ENCODE results near the gene ECD. TPM values are rescaled to one million over a fixed set of nuclear protein-coding genes. Genes with fewer than 3 reads are reported as not detected.
"Not testable (repeated sequence)": the region's sequence is repeated elsewhere in the genome, so short reads cannot be mapped to it uniquely, and the experiment has no call there.

Gene ECD
- total and polyA plus RNA-seq, 4 donors: 28.9 to 30.9 (median 30.7) TPM

DNA sequence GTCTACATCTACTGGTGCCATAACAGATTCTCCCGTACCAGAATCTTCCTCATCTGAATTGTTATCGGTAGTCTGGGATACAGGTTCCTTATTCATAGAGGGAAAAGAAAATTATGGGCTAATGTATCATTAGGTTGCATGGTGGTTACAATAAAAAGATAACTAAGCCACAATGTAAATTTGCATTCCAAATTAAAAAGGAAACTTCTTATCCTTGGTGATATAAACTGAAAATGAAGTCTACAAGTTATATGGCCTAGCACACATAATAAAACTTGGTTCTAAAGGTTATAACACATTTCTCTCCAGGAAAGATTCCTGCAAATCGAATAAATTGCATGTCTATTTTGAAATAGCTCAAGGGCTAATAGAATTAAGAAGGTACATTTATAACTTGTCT is 33.1 kb downstream of the ECD start:
- Histone ChIP-seq H3K4me1 (ENCODE audit: control insufficient read depth, insufficient read depth, low read length) (no peaks in the 10 kb centered on the region), H3K36me3 (ENCODE audit: control insufficient read depth, insufficient read depth, low read length) (peaks cover 26% of the 10 kb centered on the region), H3K27ac (ENCODE audit: low read depth, low read length) (no peak overlapping the region), H3K27me3 (ENCODE audit: control insufficient read depth, insufficient read depth, low read length) (no peaks in the 10 kb centered on the region), H3K4me3 (ENCODE audit: low read depth, low read length) (no peak overlapping the region), H3K9me3 (ENCODE audit: control insufficient read depth, insufficient read depth, low read length) (no peaks in the 10 kb centered on the region)
- no peak for DNase-seq (ENCODE audit: low read depth in 4 of 6, low spot score in 6 of 6)
- WGBS (ENCODE audit: insufficient coverage): no CpG with 5 or more reads among the region's 3 CpGs

- Histone ChIP-seq H3K27me3 (ENCODE audit: control insufficient read depth, insufficient read depth, low read length) (no peaks in the 10 kb centered on the region), H3K27ac (ENCODE audit: low read depth, low read length) (no peak overlapping the region), H3K36me3 (ENCODE audit: control insufficient read depth, insufficient read depth, low read length) (peaks cover 23% of the 10 kb centered on the region), H3K4me3 (ENCODE audit: low read depth, low read length) (no peak overlapping the region), H3K4me1 (ENCODE audit: control insufficient read depth, insufficient read depth, low read length) (no peaks in the 10 kb centered on the region), H3K9me3 (ENCODE audit: control insufficient read depth, insufficient read depth, low read length) (no peaks in the 10 kb centered on the region)
- no CpG with 5 or more reads among the region's 2 CpGs for WGBS (ENCODE audit: insufficient coverage)
- DNase-seq (ENCODE audit: low read depth in 4 of 6, low spot score in 6 of 6): no peak
These were observed 35.7 kb downstream of the ECD start for GRCh38 chr10:73131913-73132686.

DNA sequence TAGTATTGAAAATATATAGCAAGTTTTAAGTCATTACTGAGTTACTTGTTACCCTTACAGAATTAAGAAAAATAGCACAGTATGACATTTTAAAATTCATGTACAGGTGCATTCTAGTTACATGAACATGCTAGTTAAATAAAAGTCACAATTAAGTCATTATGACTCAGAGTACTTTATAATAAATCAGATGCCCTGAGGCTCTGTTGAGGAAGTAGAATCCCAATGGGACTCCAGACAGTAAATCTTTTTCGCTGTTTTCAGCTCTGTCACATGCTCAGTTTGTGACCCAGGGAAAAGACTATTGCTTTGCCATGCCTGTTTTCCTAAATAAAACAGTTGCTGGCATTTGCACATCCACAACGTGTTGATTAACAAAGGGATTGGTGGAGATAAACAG is 36.5 kb downstream of the ECD start:
- Histone ChIP-seq H3K4me1 (ENCODE audit: control insufficient read depth, insufficient read depth, low read length) (no peaks in the 10 kb centered on the region), H3K9me3 (ENCODE audit: control insufficient read depth, insufficient read depth, low read length) (no peaks in the 10 kb centered on the region), H3K27me3 (ENCODE audit: control insufficient read depth, insufficient read depth, low read length) (no peaks in the 10 kb centered on the region), H3K36me3 (ENCODE audit: control insufficient read depth, insufficient read depth, low read length) (peaks cover 29% of the 10 kb centered on the region), H3K27ac (ENCODE audit: low read depth, low read length) (no peak overlapping the region), H3K4me3 (ENCODE audit: low read depth, low read length) (no peak overlapping the region)
- WGBS (ENCODE audit: insufficient coverage): 27% methylated on average over 1 of the region's 2 CpGs
- DNase-seq (ENCODE audit: low read depth in 4 of 6, low spot score in 6 of 6): peak in 1 of 6 donors; percentile 20

DNA sequence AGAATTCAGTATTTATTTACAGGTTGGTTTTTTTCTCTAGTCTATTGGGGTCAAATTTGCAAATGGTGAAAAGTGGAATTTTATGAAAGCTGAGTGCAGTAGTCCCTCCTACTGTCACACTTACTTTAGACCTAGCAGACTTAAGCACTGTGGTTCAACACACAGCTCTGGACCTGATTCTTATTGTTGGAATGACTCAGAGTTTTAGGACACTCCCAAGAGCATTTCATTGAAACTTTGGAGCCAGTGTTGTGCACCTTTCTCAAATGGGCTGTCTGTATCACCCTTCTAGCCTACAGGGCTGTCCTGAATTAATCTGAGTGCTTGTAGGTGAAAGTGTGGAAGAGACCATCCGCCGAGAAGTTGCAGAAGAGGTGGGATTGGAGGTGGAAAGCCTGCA is 41.5 kb downstream of the ECD start:
- H3K4me3 ChIP-seq (ENCODE audit: low read depth, low read length): no peak overlapping the region
- no peaks in the 10 kb centered on the region for H3K9me3 ChIP-seq (ENCODE audit: control insufficient read depth, insufficient read depth, low read length)
- no peaks in the 10 kb centered on the region for H3K27me3 ChIP-seq (ENCODE audit: control insufficient read depth, insufficient read depth, low read length)
- no peak for DNase-seq (ENCODE audit: low read depth in 4 of 6, low spot score in 6 of 6)
- 71% methylated on average over 2 of the region's 2 CpGs for WGBS (ENCODE audit: insufficient coverage)
- peaks cover 22% of the 10 kb centered on the region for H3K36me3 ChIP-seq (ENCODE audit: control insufficient read depth, insufficient read depth, low read length)
- no peaks in the 10 kb centered on the region for H3K4me1 ChIP-seq (ENCODE audit: control insufficient read depth, insufficient read depth, low read length)
- H3K27ac ChIP-seq (ENCODE audit: low read depth, low read length): no peak overlapping the region

DNA sequence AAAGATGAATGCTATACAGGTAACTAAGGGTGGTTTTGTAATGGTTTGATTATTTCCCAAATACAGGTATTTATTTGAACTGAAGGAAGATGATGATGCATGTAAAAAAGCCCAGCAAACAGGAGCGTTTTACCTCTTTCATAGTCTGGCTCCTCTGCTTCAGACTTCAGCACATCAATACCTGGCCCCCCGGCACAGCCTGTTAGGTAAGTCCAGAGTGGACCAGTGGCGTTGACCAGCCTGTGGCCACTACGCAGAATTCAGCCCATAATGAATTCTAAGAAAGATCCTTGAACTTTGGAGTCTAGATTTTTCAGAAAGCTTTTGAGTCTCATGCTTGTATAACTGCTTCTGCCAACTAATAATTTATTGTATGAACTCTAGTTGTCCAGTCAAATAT is 47.9 kb downstream of the ECD start:
- 92% methylated on average over 2 of the region's 4 CpGs for WGBS (ENCODE audit: insufficient coverage)
- Histone ChIP-seq H3K9me3 (ENCODE audit: control insufficient read depth, insufficient read depth, low read length) (no peaks in the 10 kb centered on the region), H3K4me3 (ENCODE audit: low read depth, low read length) (no peak overlapping the region), H3K4me1 (ENCODE audit: control insufficient read depth, insufficient read depth, low read length) (no peaks in the 10 kb centered on the region), H3K27me3 (ENCODE audit: control insufficient read depth, insufficient read depth, low read length) (no peaks in the 10 kb centered on the region), H3K36me3 (ENCODE audit: control insufficient read depth, insufficient read depth, low read length) (peaks cover 10% of the 10 kb centered on the region), H3K27ac (ENCODE audit: low read depth, low read length) (no peak overlapping the region)
- DNase-seq (ENCODE audit: low read depth in 4 of 6, low spot score in 6 of 6): no peak

- Histone ChIP-seq H3K27ac (ENCODE audit: low read depth, low read length) (no peak overlapping the region), H3K4me1 (ENCODE audit: control insufficient read depth, insufficient read depth, low read length) (no peaks in the 10 kb centered on the region), H3K9me3 (ENCODE audit: control insufficient read depth, insufficient read depth, low read length) (no peaks in the 10 kb centered on the region), H3K36me3 (ENCODE audit: control insufficient read depth, insufficient read depth, low read length) (peaks cover 10% of the 10 kb centered on the region), H3K4me3 (ENCODE audit: low read depth, low read length) (no peak overlapping the region), H3K27me3 (ENCODE audit: control insufficient read depth, insufficient read depth, low read length) (no peaks in the 10 kb centered on the region)
- no CpG with 5 or more reads among the region's 1 CpG for WGBS (ENCODE audit: insufficient coverage)
- DNase-seq (ENCODE audit: low read depth in 4 of 6, low spot score in 6 of 6): no peak
These were observed 48.4 kb downstream of the ECD start for GRCh38 chr10:73119457-73119856.

DNA sequence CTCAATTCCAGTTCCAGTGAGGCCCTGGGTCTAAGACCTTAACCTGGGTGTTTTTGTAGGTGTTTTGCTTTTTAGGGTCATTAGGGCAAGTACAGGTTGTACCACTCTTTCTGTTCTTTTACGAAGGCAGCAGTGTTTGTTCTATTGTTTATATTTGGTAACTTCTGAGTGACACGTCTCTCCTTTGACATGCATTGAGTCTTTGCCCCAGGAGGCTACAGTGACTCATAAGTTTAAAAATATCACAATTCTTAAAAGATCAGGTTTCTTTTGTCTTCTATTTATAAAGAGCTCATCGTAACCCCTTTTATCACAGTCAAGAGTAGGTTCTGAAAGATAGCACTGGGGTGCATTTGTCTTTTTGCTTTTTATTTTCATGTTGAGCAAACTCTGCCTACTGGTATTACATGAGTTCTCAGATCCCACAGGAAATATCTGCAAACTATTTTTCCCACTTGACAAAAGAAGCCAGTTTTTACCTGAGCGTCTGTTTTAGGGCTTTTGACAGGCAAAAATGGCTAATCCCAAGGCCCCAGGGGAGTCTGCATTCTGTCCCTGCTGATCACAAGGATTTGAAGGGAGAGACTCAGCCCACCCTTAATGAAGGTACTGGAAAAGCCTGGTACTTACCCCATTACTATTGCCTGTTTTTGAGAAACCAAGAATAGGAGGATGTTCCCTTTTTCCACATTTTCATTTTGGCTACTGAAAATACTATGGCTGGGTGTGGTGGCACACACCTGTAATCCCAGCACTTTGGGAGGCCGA is 49.6 kb downstream of the ECD start:
- DNase-seq (ENCODE audit: low read depth in 4 of 6, low spot score in 6 of 6): no peak
- no peaks in the 10 kb centered on the region for H3K4me1 ChIP-seq (ENCODE audit: control insufficient read depth, insufficient read depth, low read length)
- WGBS (ENCODE audit: insufficient coverage): 70% methylated on average over 1 of the region's 5 CpGs
- no peaks in the 10 kb centered on the region for H3K9me3 ChIP-seq (ENCODE audit: control insufficient read depth, insufficient read depth, low read length)
- H3K36me3 ChIP-seq (ENCODE audit: control insufficient read depth, insufficient read depth, low read length): peaks cover 10% of the 10 kb centered on the region
- no peak overlapping the region for H3K27ac ChIP-seq (ENCODE audit: low read depth, low read length)
- H3K27me3 ChIP-seq (ENCODE audit: control insufficient read depth, insufficient read depth, low read length): no peaks in the 10 kb centered on the region
- no peak overlapping the region for H3K4me3 ChIP-seq (ENCODE audit: low read depth, low read length)

- DNase-seq (ENCODE audit: low read depth in 4 of 6, low spot score in 6 of 6): no peak
- Histone ChIP-seq H3K27me3 (ENCODE audit: control insufficient read depth, insufficient read depth, low read length) (no peaks in the 10 kb centered on the region), H3K36me3 (ENCODE audit: control insufficient read depth, insufficient read depth, low read length) (peaks cover 10% of the 10 kb centered on the region), H3K4me1 (ENCODE audit: control insufficient read depth, insufficient read depth, low read length) (peaks cover 3% of the 10 kb centered on the region), H3K4me3 (ENCODE audit: low read depth, low read length) (no peak overlapping the region), H3K27ac (ENCODE audit: low read depth, low read length) (no peak overlapping the region), H3K9me3 (ENCODE audit: control insufficient read depth, insufficient read depth, low read length) (no peaks in the 10 kb centered on the region)
- WGBS (ENCODE audit: insufficient coverage): no CpG with 5 or more reads among the region's 1 CpG
These were observed 51.8 kb downstream of the ECD start for GRCh38 chr10:73116017-73116416.

- peaks cover 10% of the 10 kb centered on the region for H3K36me3 ChIP-seq (ENCODE audit: control insufficient read depth, insufficient read depth, low read length)
- no peaks in the 10 kb centered on the region for H3K9me3 ChIP-seq (ENCODE audit: control insufficient read depth, insufficient read depth, low read length)
- H3K4me1 ChIP-seq (ENCODE audit: control insufficient read depth, insufficient read depth, low read length): peaks cover 6% of the 10 kb centered on the region
- no peak overlapping the region for H3K4me3 ChIP-seq (ENCODE audit: low read depth, low read length)
- H3K27ac ChIP-seq (ENCODE audit: low read depth, low read length): no peak overlapping the region
- DNase-seq (ENCODE audit: low read depth in 4 of 6, low spot score in 6 of 6): no peak
- WGBS (ENCODE audit: insufficient coverage): no CpG with 5 or more reads among the region's 1 CpG
- no peaks in the 10 kb centered on the region for H3K27me3 ChIP-seq (ENCODE audit: control insufficient read depth, insufficient read depth, low read length)
These were observed 54.3 kb downstream of the ECD start for GRCh38 chr10:73113551-73113950.

DNA sequence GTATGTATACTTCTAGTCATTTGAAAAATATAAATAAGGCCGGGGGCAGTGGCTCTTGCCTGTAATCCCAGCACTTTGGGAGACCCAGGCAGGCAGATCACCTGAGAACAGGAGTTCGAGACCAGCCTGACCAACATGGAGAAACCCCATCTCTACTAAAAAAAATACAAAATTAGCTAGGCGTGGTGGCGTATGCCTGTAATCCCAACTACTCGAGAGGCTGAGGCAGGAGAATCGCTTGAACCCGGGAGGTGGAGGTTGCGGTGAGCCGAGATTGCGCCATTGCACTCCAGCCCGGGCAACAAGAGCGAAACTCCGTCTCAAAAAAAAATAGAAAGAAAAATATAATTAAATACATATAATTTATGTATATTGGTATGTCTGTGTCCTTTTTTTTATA is 55.8 kb downstream of the ECD start:
- H3K4me3 ChIP-seq (ENCODE audit: low read depth, low read length); H3K27me3 ChIP-seq (ENCODE audit: control insufficient read depth, insufficient read depth, low read length); H3K9me3 ChIP-seq (ENCODE audit: control insufficient read depth, insufficient read depth, low read length); DNase-seq (ENCODE audit: low read depth in 4 of 6, low spot score in 6 of 6); H3K4me1 ChIP-seq (ENCODE audit: control insufficient read depth, insufficient read depth, low read length); H3K27ac ChIP-seq (ENCODE audit: low read depth, low read length): not testable (repeated sequence)
- WGBS (ENCODE audit: insufficient coverage): 100% methylated on average over 1 of the region's 13 CpGs
- H3K36me3 ChIP-seq (ENCODE audit: control insufficient read depth, insufficient read depth, low read length): peaks cover 10% of the 10 kb centered on the region

All from spinal cord (tissue), 10 donors.